ENCODE data around the gene HIPK2.

Gene HIPK2

GRCh38 chr7:139650429-139651100 lies 127.2 kb downstream of the HIPK2 start:
- Histone ChIP-seq H3K4me1 (ENCODE audit: control insufficient read depth in 5 of 5, insufficient read depth in 5 of 5, low read length in 5 of 5) (peaks cover 0 to 76% (median 23%) of the 10 kb centered on the region in 5 donors), H3K9me3 (ENCODE audit: control insufficient read depth in 5 of 5, low read length in 5 of 5) (no peaks in the 10 kb centered on the region), H3K27ac (ENCODE audit: low read depth, low read length) (no peak overlapping the region), H3K27me3 (ENCODE audit: control insufficient read depth in 5 of 5, insufficient read depth in 4 of 5, low read length in 5 of 5) (no peaks in the 10 kb centered on the region), H3K9ac (ENCODE audit: low read length in 5 of 5) (peak overlapping the region in 1 of 5 donors; percentile 39), H3K36me3 (ENCODE audit: control insufficient read depth in 5 of 5, insufficient read depth in 5 of 5, low read length in 5 of 5) (peaks cover 0 to 6% (median 0%) of the 10 kb centered on the region in 5 donors), H3K4me3 (ENCODE audit: low read depth in 1 of 5, low read length in 5 of 5) (no peak overlapping the region)

GRCh38 chr7:139648941-139649425 lies 128.8 kb downstream of the HIPK2 start:
- Histone ChIP-seq H3K36me3 (ENCODE audit: control insufficient read depth in 5 of 5, insufficient read depth in 5 of 5, low read length in 5 of 5) (peaks cover 0 to 8% (median 5%) of the 10 kb centered on the region in 5 donors), H3K9me3 (ENCODE audit: control insufficient read depth in 5 of 5, low read length in 5 of 5) (no peaks in the 10 kb centered on the region), H3K4me3 (ENCODE audit: low read depth in 1 of 5, low read length in 5 of 5) (no peak overlapping the region), H3K4me1 (ENCODE audit: control insufficient read depth in 5 of 5, insufficient read depth in 5 of 5, low read length in 5 of 5) (peaks cover 0 to 69% (median 25%) of the 10 kb centered on the region in 5 donors), H3K27ac (ENCODE audit: low read depth, low read length) (peak overlapping the region; percentile 73), H3K9ac (ENCODE audit: low read length in 5 of 5) (no peak overlapping the region), H3K27me3 (ENCODE audit: control insufficient read depth in 5 of 5, insufficient read depth in 4 of 5, low read length in 5 of 5) (no peaks in the 10 kb centered on the region)

GRCh38 chr7:139648391-139648861 lies 129.4 kb downstream of the HIPK2 start:
- H3K9me3 ChIP-seq (ENCODE audit: control insufficient read depth in 5 of 5, low read length in 5 of 5), result no peaks in the 10 kb centered on the region
- peaks cover 0 to 67% (median 25%) of the 10 kb centered on the region in 5 donors for H3K4me1 ChIP-seq (ENCODE audit: control insufficient read depth in 5 of 5, insufficient read depth in 5 of 5, low read length in 5 of 5)
- peak overlapping the region in 1 of 5 donors; percentile 26 for H3K9ac ChIP-seq (ENCODE audit: low read length in 5 of 5)
- peak overlapping the region; percentile 73 for H3K27ac ChIP-seq (ENCODE audit: low read depth, low read length)
- H3K27me3 ChIP-seq (ENCODE audit: control insufficient read depth in 5 of 5, insufficient read depth in 4 of 5, low read length in 5 of 5), result no peaks in the 10 kb centered on the region
- peaks cover 0 to 12% (median 5%) of the 10 kb centered on the region in 5 donors for H3K36me3 ChIP-seq (ENCODE audit: control insufficient read depth in 5 of 5, insufficient read depth in 5 of 5, low read length in 5 of 5)
- H3K4me3 ChIP-seq (ENCODE audit: low read depth in 1 of 5, low read length in 5 of 5), result peak overlapping the region in 2 of 5 donors; percentile 12 to 34

- Histone ChIP-seq H3K27ac (ENCODE audit: low read depth, low read length) (peak overlapping the region; percentile 73), H3K4me1 (ENCODE audit: control insufficient read depth in 5 of 5, insufficient read depth in 5 of 5, low read length in 5 of 5) (peaks cover 0 to 63% (median 21%) of the 10 kb centered on the region in 5 donors)
Observed at GRCh38 chr7:139647814-139648390, 129.9 kb downstream of the HIPK2 start.

GRCh38 chr7:139647085-139647484 lies 130.7 kb downstream of the HIPK2 start:
- H3K4me3 ChIP-seq (ENCODE audit: low read depth in 1 of 5, low read length in 5 of 5), result no peak overlapping the region
- H3K27me3 ChIP-seq (ENCODE audit: control insufficient read depth in 5 of 5, insufficient read depth in 4 of 5, low read length in 5 of 5), result no peaks in the 10 kb centered on the region
- H3K9me3 ChIP-seq (ENCODE audit: control insufficient read depth in 5 of 5, low read length in 5 of 5), result no peaks in the 10 kb centered on the region
- peaks cover 0 to 61% (median 26%) of the 10 kb centered on the region in 5 donors for H3K4me1 ChIP-seq (ENCODE audit: control insufficient read depth in 5 of 5, insufficient read depth in 5 of 5, low read length in 5 of 5)
- H3K36me3 ChIP-seq (ENCODE audit: control insufficient read depth in 5 of 5, insufficient read depth in 5 of 5, low read length in 5 of 5), result peaks cover 0 to 14% (median 4%) of the 10 kb centered on the region in 5 donors
- peak overlapping the region; percentile 73 for H3K27ac ChIP-seq (ENCODE audit: low read depth, low read length)
- no peak overlapping the region for H3K9ac ChIP-seq (ENCODE audit: low read length in 5 of 5)

More at GRCh38 chr7:139647814-139648390, 129.9 kb downstream of the HIPK2 start:
- H3K9me3 ChIP-seq (ENCODE audit: control insufficient read depth in 5 of 5, low read length in 5 of 5), result no peaks in the 10 kb centered on the region
- peak overlapping the region in 2 of 5 donors; percentile 22 to 26 for H3K9ac ChIP-seq (ENCODE audit: low read length in 5 of 5)
- peaks cover 0 to 14% (median 4%) of the 10 kb centered on the region in 5 donors for H3K36me3 ChIP-seq (ENCODE audit: control insufficient read depth in 5 of 5, insufficient read depth in 5 of 5, low read length in 5 of 5)
- peak overlapping the region in 2 of 5 donors; percentile 12 to 34 for H3K4me3 ChIP-seq (ENCODE audit: low read depth in 1 of 5, low read length in 5 of 5)
- no peaks in the 10 kb centered on the region for H3K27me3 ChIP-seq (ENCODE audit: control insufficient read depth in 5 of 5, insufficient read depth in 4 of 5, low read length in 5 of 5)

- Histone ChIP-seq H3K9me3 (ENCODE audit: control insufficient read depth in 5 of 5, low read length in 5 of 5) (no peaks in the 10 kb centered on the region), H3K27me3 (ENCODE audit: control insufficient read depth in 5 of 5, insufficient read depth in 4 of 5, low read length in 5 of 5) (no peaks in the 10 kb centered on the region), H3K4me3 (ENCODE audit: low read depth in 1 of 5, low read length in 5 of 5) (no peak overlapping the region), H3K9ac (ENCODE audit: low read length in 5 of 5) (no peak overlapping the region), H3K27ac (ENCODE audit: low read depth, low read length) (peak overlapping the region; percentile 73), H3K4me1 (ENCODE audit: control insufficient read depth in 5 of 5, insufficient read depth in 5 of 5, low read length in 5 of 5) (peaks cover 0 to 60% (median 27%) of the 10 kb centered on the region in 5 donors), H3K36me3 (ENCODE audit: control insufficient read depth in 5 of 5, insufficient read depth in 5 of 5, low read length in 5 of 5) (peaks cover 0 to 14% (median 4%) of the 10 kb centered on the region in 5 donors)
Observed at GRCh38 chr7:139646566-139646965, 131.2 kb downstream of the HIPK2 start.

- H3K27me3 ChIP-seq (ENCODE audit: control insufficient read depth in 5 of 5, insufficient read depth in 4 of 5, low read length in 5 of 5), result no peaks in the 10 kb centered on the region
- peak overlapping the region; percentile 73 for H3K27ac ChIP-seq (ENCODE audit: low read depth, low read length)
- no peaks in the 10 kb centered on the region for H3K9me3 ChIP-seq (ENCODE audit: control insufficient read depth in 5 of 5, low read length in 5 of 5)
- no peak overlapping the region for H3K9ac ChIP-seq (ENCODE audit: low read length in 5 of 5)
- H3K4me1 ChIP-seq (ENCODE audit: control insufficient read depth in 5 of 5, insufficient read depth in 5 of 5, low read length in 5 of 5), result peaks cover 0 to 53% (median 31%) of the 10 kb centered on the region in 5 donors
- peaks cover 0 to 14% (median 4%) of the 10 kb centered on the region in 5 donors for H3K36me3 ChIP-seq (ENCODE audit: control insufficient read depth in 5 of 5, insufficient read depth in 5 of 5, low read length in 5 of 5)
- H3K4me3 ChIP-seq (ENCODE audit: low read depth in 1 of 5, low read length in 5 of 5), result no peak overlapping the region
Observed at GRCh38 chr7:139645572-139646523, 131.9 kb downstream of the HIPK2 start.

- no peak overlapping the region for H3K4me3 ChIP-seq (ENCODE audit: low read depth in 1 of 5, low read length in 5 of 5)
- no peaks in the 10 kb centered on the region for H3K27me3 ChIP-seq (ENCODE audit: control insufficient read depth in 5 of 5, insufficient read depth in 4 of 5, low read length in 5 of 5)
- no peaks in the 10 kb centered on the region for H3K9me3 ChIP-seq (ENCODE audit: control insufficient read depth in 5 of 5, low read length in 5 of 5)
- H3K36me3 ChIP-seq (ENCODE audit: control insufficient read depth in 5 of 5, insufficient read depth in 5 of 5, low read length in 5 of 5), result peaks cover 0 to 20% (median 4%) of the 10 kb centered on the region in 5 donors
- no peak overlapping the region for H3K9ac ChIP-seq (ENCODE audit: low read length in 5 of 5)
- H3K27ac ChIP-seq (ENCODE audit: low read depth, low read length), result no peak overlapping the region
- peaks cover 0 to 38% (median 29%) of the 10 kb centered on the region in 5 donors for H3K4me1 ChIP-seq (ENCODE audit: control insufficient read depth in 5 of 5, insufficient read depth in 5 of 5, low read length in 5 of 5)
Observed at GRCh38 chr7:139643951-139644585, 133.7 kb downstream of the HIPK2 start.

- Histone ChIP-seq H3K36me3 (ENCODE audit: control insufficient read depth in 5 of 5, insufficient read depth in 5 of 5, low read length in 5 of 5) (peaks cover 0 to 20% (median 4%) of the 10 kb centered on the region in 5 donors), H3K9ac (ENCODE audit: low read length in 5 of 5) (peak overlapping the region in 2 of 5 donors; percentile 4 to 34), H3K4me1 (ENCODE audit: control insufficient read depth in 5 of 5, insufficient read depth in 5 of 5, low read length in 5 of 5) (peaks cover 0 to 29% (median 25%) of the 10 kb centered on the region in 5 donors), H3K9me3 (ENCODE audit: control insufficient read depth in 5 of 5, low read length in 5 of 5) (no peaks in the 10 kb centered on the region), H3K27ac (ENCODE audit: low read depth, low read length) (peak overlapping the region; percentile 91), H3K27me3 (ENCODE audit: control insufficient read depth in 5 of 5, insufficient read depth in 4 of 5, low read length in 5 of 5) (no peaks in the 10 kb centered on the region), H3K4me3 (ENCODE audit: low read depth in 1 of 5, low read length in 5 of 5) (no peak overlapping the region)
Observed at GRCh38 chr7:139642283-139642682, 135.5 kb downstream of the HIPK2 start.

Measured in subcutaneous abdominal adipose tissue (tissue), 5 donors.